ENCODE results near the gene AKR1B15. TPM values are rescaled to one million over a fixed set of nuclear protein-coding genes. Genes with fewer than 3 reads are reported as not detected.

AKR1B15 gene
- total RNA-seq, 1 donor from 2014 or later, result not detected

DNA sequence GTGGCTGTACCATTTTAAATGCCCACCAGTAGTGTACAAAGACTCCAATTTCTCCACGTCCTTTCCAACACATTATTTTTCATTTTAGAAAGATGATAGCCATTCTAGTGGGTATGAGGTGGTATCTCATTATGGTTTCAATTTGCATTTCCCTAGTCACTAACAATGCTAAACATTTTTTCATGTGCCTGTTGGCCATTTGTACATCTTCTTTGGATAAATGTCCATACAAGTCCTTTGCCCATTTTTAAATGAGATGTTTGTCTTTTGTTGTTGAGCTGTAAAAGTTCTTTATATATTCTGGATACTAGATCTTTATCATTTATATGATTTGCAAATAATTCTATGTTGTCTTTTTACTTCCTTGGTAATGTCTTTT lies 78.9 kb downstream of the AKR1B15 start:
- no peak for DNase-seq
- H3K4me3 Mint-ChIP-seq, result no peak overlapping the region
- H3K27ac Mint-ChIP-seq, result no peak overlapping the region
- no peaks in the 10 kb centered on the region for H3K36me3 Mint-ChIP-seq (ENCODE audit: low read depth)
- TF ChIP-seq, protein P1, sequence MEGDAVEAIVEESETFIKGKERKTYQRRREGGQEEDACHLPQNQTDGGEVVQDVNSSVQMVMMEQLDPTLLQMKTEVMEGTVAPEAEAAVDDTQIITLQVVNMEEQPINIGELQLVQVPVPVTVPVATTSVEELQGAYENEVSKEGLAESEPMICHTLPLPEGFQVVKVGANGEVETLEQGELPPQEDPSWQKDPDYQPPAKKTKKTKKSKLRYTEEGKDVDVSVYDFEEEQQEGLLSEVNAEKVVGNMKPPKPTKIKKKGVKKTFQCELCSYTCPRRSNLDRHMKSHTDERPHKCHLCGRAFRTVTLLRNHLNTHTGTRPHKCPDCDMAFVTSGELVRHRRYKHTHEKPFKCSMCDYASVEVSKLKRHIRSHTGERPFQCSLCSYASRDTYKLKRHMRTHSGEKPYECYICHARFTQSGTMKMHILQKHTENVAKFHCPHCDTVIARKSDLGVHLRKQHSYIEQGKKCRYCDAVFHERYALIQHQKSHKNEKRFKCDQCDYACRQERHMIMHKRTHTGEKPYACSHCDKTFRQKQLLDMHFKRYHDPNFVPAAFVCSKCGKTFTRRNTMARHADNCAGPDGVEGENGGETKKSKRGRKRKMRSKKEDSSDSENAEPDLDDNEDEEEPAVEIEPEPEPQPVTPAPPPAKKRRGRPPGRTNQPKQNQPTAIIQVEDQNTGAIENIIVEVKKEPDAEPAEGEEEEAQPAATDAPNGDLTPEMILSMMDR (IDR thresholded peaks at IDR 0.05), result no peak
- ChIA-PET POLR2A (no interaction called here), CTCF (interaction anchor here (2.0 kb wide), 1 partner anchor 8 kb away, joined by 4 read pairs; no protein-coding TSS in a partner anchor)
- H3K9me3 Mint-ChIP-seq, result no peaks in the 10 kb centered on the region
- peaks cover 33% of the 10 kb centered on the region for H3K27me3 Mint-ChIP-seq
- intact Hi-C loops (cut with micrococcal nuclease), result no loop called here
- no peak for ATAC-seq (ENCODE audit: low read depth)
- no peaks in the 10 kb centered on the region for H3K4me1 Mint-ChIP-seq

DNA sequence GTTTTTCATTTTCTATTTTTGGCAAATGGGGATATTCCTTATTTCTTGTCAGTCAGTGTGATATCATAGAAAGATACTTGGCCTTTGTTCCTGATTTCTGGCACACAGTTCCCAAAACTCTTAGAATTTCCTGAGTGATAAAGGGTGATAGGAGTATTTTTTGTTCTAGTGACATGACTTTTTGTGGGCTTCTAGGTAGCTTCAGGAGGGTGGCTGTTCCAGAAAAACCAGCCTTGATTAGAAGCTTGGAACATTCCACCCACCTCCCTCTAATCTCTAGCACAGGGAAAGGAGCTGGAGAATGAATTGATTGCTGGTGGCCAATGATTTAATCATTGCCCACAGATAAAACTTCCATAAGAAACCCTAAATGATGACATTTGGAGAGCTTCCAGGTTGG lies 80.5 kb downstream of the AKR1B15 start:
- H3K4me3 Mint-ChIP-seq, result no peak overlapping the region
- no peaks in the 10 kb centered on the region for H3K36me3 Mint-ChIP-seq (ENCODE audit: low read depth)
- ChIA-PET POLR2A (no interaction called here), CTCF (interaction anchor here (0.6 to 2.0 kb wide), 2 partner anchors 10 to 244 kb away, joined by 3 to 4 read pairs; no protein-coding TSS in a partner anchor)
- H3K9me3 Mint-ChIP-seq, result no peaks in the 10 kb centered on the region
- H3K27ac Mint-ChIP-seq, result no peak overlapping the region
- H3K4me1 Mint-ChIP-seq, result no peaks in the 10 kb centered on the region
- no peak for ATAC-seq (ENCODE audit: low read depth)
- TF ChIP-seq, protein P1 (IDR thresholded peaks at IDR 0.05), result no peak
- intact Hi-C loops (cut with micrococcal nuclease), result no loop called here
- peaks cover 29% of the 10 kb centered on the region for H3K27me3 Mint-ChIP-seq
- no peak for DNase-seq

Other genes with a start within 250 kb of the AKR1B15 start
- 17.1 and 22.0 TPM in 2 replicates for gene SLC35B4, start 232.2 kb upstream of the AKR1B15 start, total RNA-seq
- 88.9 and 91.0 TPM in 2 replicates for gene AKR1B1, start 90.0 kb upstream of the AKR1B15 start, total RNA-seq
- gene AKR1B10, start 21.5 kb upstream of the AKR1B15 start, total RNA-seq, result not detected in 2 replicates
- 10.1 and 10.2 TPM in 2 replicates for gene BPGM, start 97.7 kb downstream of the AKR1B15 start, total RNA-seq
- 0.15 and 0.33 TPM in 2 replicates for gene CALD1, start 230.5 kb downstream of the AKR1B15 start, total RNA-seq

Measured in activated B cell treated with CpG ODN at 0.5 μM for 24 hours (primary cell).